ENCODE results near the gene NQO2.
"Not testable (repeated sequence)": the region's sequence is repeated elsewhere in the genome, so short reads cannot be mapped to it uniquely, and the experiment has no call there.

Gene NQO2

GRCh38 chr6:3026791-3027626 lies 27.3 kb downstream of the NQO2 start:
- no peak overlapping the region for H3K4me3 ChIP-seq (ENCODE audit: control insufficient read depth, low read depth, low read length)
- DNase-seq (ENCODE audit: low read depth): no peak
- no peak for TF ChIP-seq CTCF (IDR thresholded peaks at IDR 0.05; ENCODE audit: control insufficient read depth, insufficient read depth, low read depth, low read length, missing control alignments)

GRCh38 chr6:3028156-3028555 lies 28.5 kb downstream of the NQO2 start:
- not testable (repeated sequence) for DNase-seq (ENCODE audit: low read depth); H3K4me3 ChIP-seq (ENCODE audit: control insufficient read depth, low read depth, low read length)

DNA sequence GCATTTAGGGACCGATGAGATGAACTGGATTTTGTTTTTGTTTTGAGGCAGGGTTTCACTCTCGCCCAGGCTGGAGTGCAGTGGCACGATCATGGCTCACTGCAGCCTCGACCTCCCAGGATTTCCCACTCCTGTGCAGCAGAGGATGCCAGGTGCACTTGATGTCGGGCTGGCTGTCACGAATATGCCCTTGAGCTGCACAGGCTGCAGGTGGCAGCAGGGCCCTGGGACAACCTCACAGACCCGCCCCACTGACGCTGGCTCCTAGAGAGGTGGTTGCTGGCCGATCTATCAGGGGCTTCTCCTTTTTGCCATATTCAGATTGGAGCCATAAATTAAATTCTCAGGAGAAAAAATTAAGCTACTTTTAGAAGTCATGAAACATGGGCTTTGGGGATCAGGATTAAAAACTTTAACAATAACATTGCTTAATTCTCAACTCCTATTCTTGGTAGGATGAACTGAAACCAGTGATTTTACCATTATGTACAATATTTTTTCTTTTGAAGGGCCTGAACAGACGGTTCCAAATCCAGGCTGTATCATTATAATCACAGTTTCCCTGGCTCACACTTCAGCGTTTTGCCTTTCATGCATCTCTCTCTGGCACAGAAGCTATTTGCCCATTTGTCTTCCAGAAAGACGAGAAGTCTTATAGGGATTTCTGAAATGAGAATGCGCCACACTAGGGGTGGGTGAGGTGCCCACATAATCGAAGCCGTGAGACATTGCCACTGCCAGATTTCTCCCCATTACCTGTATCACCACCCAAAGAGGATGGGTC lies 32.4 kb downstream of the NQO2 start:
- H3K4me3 ChIP-seq (ENCODE audit: control insufficient read depth, low read depth, low read length): no peak overlapping the region
- no peak for DNase-seq (ENCODE audit: low read depth)
- no peak for TF ChIP-seq CTCF (IDR thresholded peaks at IDR 0.05; ENCODE audit: control insufficient read depth, insufficient read depth, low read depth, low read length, missing control alignments)

DNA sequence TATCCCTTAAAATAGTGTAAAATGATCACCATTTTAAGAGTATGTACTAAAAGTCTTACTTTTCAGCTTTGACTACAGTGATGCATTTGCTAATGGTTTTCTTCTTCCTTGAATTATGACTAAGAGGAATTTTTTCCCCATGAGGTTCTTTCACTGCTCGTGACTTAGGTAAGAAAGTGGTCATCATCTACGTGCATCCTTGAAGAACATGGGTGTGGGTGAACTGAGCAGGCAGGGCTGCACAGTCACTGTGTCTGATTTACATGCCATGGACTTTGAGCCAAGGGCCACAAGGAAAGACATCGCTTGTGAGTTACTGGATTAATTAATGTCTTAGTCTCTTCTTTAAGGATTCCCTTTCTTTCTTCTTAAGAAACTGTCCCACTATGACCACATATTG lies 33.3 kb downstream of the NQO2 start:
- TF ChIP-seq CTCF (IDR thresholded peaks at IDR 0.05; ENCODE audit: control insufficient read depth, insufficient read depth, low read depth, low read length, missing control alignments): no peak
- no peak overlapping the region for H3K4me3 ChIP-seq (ENCODE audit: control insufficient read depth, low read depth, low read length)
- no peak for DNase-seq (ENCODE audit: low read depth)

DNA sequence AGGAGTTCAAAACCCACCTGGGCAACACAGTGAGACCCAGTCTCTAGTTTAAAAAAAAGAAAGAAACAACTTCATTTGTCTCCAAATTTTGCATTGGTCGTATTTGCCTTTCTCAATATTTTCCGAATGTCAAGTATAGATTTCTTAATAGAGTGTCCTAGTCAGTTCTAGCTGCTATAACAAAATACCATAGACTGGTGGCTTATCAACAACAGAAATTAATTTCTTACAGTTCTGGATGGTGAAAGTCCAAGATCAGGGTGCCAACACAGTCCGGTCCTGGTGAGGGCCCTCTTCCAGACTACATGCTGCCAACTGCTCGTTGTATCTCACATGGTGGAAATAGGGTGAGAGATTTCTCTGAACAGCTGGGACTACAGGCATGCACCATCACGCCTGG lies 34.0 kb downstream of the NQO2 start:
- no peak overlapping the region for H3K4me3 ChIP-seq (ENCODE audit: control insufficient read depth, low read depth, low read length)
- DNase-seq (ENCODE audit: low read depth): no peak
- no peak for TF ChIP-seq CTCF (IDR thresholded peaks at IDR 0.05; ENCODE audit: control insufficient read depth, insufficient read depth, low read depth, low read length, missing control alignments)

GRCh38 chr6:3035397-3035796 lies 35.7 kb downstream of the NQO2 start:
- TF ChIP-seq CTCF (IDR thresholded peaks at IDR 0.05; ENCODE audit: control insufficient read depth, insufficient read depth, low read depth, low read length, missing control alignments): no peak
- DNase-seq (ENCODE audit: low read depth): no peak
- no peak overlapping the region for H3K4me3 ChIP-seq (ENCODE audit: control insufficient read depth, low read depth, low read length)
